ENCODE measurements around the gene ANKRD33B.

GRCh38 chr5:10584714-10585517 lies 21.0 kb downstream of the ANKRD33B start:
- TF ChIP-seq CTCF (IDR thresholded peaks at IDR 0.05; ENCODE audit: poor library complexity) (no peak), EZH2phosphoT487 (IDR thresholded peaks at IDR 0.05; ENCODE audit: low read depth, severe bottlenecking, unreplicated experiment) (no peak)
